ENCODE results near the gene CDK5R1. TPM values are rescaled to one million over a fixed set of nuclear protein-coding genes. Genes with fewer than 3 reads are reported as not detected.

CDK5R1 gene
- total RNA-seq, 1 experiment from 2014 or later: 3.9 TPM

DNA sequence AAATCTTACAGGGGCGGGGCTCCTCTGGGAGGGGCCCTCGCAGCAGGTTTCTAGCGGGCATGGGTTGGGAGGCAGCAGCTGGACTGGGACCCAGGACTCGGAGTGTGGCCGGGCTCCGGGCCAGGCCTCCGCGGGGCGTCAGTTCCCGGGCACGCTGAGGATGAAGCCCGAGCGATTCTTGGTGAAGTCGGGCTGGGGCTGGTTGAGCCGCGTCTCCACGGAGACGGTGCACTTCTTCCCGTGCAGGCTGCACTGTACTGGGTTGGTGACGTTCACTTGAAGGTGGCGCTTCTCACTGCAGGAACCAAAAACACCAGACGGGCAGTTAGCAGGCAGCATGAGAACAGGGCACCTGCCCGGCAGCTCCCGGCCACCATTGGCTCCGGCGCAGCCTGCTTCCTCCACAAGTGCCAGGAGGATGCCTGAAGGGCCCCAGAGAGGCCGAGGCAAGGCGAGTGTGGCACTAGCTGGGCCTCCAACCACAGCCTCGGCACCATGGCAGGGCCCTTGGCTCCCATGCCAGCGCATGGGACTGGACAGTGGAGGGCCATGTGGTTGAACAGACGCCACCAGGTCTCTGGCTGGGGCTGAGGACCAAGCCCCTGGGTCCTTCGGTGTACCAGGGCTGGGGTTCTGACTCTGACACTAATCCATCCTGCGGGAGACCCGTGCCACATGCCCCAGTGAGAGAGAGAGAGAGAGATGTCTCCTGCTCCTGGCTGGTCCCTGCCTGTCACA is 8.0 kb downstream of the CDK5R1 start:
- no peaks in the 10 kb centered on the region for H3K36me3 ChIP-seq (ENCODE audit: insufficient read depth, low read length, poor library complexity, severe bottlenecking)
- peak; percentile 75 for DNase-seq (ENCODE audit: low spot score)
- no peaks in the 10 kb centered on the region for H3K27me3 ChIP-seq (replicated peaks; ENCODE audit: insufficient read depth, low read depth, low read length, poor library complexity)
- no TSS peak for BruUV-seq (replicated peaks)
- CTCF ChIA-PET: no interaction called here
- H3K4me1 ChIP-seq (ENCODE audit: insufficient read depth, low read length, poor library complexity, severe bottlenecking): peaks cover 10% of the 10 kb centered on the region
- H3K9me3 ChIP-seq (ENCODE audit: low read depth, low read length, poor library complexity, severe bottlenecking): no peaks in the 10 kb centered on the region
- POLR2A ChIA-PET (ENCODE audit: low non-redundant PET): no interaction called here
- H3K4me3 ChIP-seq (ENCODE audit: low read depth, low read length, poor library complexity, severe bottlenecking): no peak overlapping the region
- TF ChIP-seq EZH2 (IDR thresholded peaks at IDR 0.05; ENCODE audit: borderline replicate concordance, low read depth, low read length, poor library complexity, severe bottlenecking): no peak
- intact Hi-C loops (cut with micrococcal nuclease; ENCODE audit: unreplicated experiment): no loop called here
- no peak overlapping the region for H3K27ac ChIP-seq (ENCODE audit: low read depth, low read length, poor library complexity, severe bottlenecking)

DNA sequence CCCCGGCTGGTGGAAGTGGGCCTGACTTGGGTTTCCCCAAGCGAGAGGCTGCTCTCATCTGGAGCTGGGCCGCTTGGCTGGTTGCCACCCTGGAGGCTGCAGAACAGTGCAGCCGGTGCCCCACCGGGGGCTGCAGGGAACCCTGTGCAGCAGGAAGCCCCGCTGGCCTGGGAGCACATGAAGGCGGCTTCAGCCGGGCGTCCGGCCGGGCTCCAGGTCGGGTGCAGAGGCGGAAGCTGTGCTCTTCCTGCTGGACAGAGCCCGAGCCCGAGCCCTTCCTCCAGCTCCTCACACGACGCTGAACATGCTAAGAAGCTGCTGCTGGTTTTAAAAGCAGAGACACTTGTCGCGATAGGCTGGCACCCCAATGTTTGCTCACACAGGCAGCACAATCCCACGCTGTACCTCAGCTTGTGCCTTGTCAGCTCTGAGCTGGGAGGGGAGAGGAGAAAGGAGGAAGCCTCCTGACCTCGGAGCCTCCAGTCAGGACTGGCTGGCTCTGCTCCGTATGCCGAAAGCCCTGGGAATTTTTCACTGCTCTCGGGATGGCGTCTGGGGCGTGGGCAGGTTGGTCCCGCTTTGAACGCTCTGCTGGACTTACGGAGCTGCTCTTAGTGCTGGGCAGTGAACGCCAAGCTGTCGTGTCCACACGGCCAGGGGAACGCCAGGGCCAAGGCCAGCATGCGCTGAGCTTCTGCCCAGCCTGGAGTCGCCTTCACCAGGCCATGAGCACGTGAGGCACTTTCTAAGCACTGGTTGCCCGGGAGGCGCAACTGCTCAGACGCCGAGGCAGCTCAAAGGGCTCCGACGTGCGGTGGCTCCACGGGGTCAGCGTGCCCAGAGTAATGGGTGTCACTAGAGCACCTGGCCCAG is 8.8 kb downstream of the CDK5R1 start:
- Histone ChIP-seq H3K27me3 (replicated peaks; ENCODE audit: insufficient read depth, low read depth, low read length, poor library complexity) (no peaks in the 10 kb centered on the region), H3K4me3 (ENCODE audit: low read depth, low read length, poor library complexity, severe bottlenecking) (no peak overlapping the region), H3K9me3 (ENCODE audit: low read depth, low read length, poor library complexity, severe bottlenecking) (no peaks in the 10 kb centered on the region), H3K27ac (ENCODE audit: low read depth, low read length, poor library complexity, severe bottlenecking) (no peak overlapping the region), H3K4me1 (ENCODE audit: insufficient read depth, low read length, poor library complexity, severe bottlenecking) (peaks cover 10% of the 10 kb centered on the region), H3K36me3 (ENCODE audit: insufficient read depth, low read length, poor library complexity, severe bottlenecking) (no peaks in the 10 kb centered on the region)
- DNase-seq (ENCODE audit: low spot score): no peak
- POLR2A ChIA-PET (ENCODE audit: low non-redundant PET): no interaction called here
- TF ChIP-seq, protein P1, sequence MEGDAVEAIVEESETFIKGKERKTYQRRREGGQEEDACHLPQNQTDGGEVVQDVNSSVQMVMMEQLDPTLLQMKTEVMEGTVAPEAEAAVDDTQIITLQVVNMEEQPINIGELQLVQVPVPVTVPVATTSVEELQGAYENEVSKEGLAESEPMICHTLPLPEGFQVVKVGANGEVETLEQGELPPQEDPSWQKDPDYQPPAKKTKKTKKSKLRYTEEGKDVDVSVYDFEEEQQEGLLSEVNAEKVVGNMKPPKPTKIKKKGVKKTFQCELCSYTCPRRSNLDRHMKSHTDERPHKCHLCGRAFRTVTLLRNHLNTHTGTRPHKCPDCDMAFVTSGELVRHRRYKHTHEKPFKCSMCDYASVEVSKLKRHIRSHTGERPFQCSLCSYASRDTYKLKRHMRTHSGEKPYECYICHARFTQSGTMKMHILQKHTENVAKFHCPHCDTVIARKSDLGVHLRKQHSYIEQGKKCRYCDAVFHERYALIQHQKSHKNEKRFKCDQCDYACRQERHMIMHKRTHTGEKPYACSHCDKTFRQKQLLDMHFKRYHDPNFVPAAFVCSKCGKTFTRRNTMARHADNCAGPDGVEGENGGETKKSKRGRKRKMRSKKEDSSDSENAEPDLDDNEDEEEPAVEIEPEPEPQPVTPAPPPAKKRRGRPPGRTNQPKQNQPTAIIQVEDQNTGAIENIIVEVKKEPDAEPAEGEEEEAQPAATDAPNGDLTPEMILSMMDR (conservative IDR thresholded peaks at IDR 0.05; ENCODE audit: low read depth, low read length): no peak
- no peak for TF ChIP-seq EZH2 (IDR thresholded peaks at IDR 0.05; ENCODE audit: borderline replicate concordance, low read depth, low read length, poor library complexity, severe bottlenecking)
- CTCF ChIA-PET: no interaction called here
- no TSS peak for BruUV-seq (replicated peaks)
- intact Hi-C loops (cut with micrococcal nuclease; ENCODE audit: unreplicated experiment): no loop called here

DNA sequence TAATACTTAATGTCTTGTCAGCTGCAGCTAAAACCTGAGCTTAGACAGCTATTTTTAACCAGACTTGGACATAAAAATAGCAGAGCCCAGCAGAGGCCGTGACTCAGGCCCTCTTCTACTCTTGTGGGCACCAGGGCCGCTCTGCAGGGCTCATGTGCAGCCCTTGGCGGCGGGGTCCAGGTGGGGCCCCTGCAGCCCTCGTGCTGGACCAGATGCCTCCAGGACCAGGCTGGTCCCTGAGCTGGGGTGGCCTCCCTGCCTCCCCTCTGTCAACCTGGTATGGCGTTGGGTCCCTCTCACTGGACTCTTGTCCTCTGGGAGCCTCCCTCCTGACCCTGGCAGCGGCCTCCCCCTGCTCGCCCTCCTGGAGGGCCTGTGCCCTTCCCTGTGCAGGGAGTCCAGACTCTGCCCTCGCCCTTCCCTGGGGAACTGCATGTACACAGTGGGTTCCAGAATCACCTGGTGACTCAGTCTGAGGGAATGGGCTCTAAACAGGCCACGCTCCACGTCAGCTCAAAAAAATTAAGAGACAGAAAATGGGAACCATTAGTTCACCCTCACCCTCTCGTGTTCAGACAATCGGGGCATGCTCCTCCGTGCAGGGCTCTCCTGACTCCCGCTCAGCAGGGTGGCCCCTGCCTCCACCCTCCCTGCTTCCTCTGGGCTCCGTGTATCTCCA is 9.7 kb downstream of the CDK5R1 start:
- Histone ChIP-seq H3K9me3 (ENCODE audit: low read depth, low read length, poor library complexity, severe bottlenecking) (no peaks in the 10 kb centered on the region), H3K36me3 (ENCODE audit: insufficient read depth, low read length, poor library complexity, severe bottlenecking) (no peaks in the 10 kb centered on the region), H3K27ac (ENCODE audit: low read depth, low read length, poor library complexity, severe bottlenecking) (no peak overlapping the region), H3K4me3 (ENCODE audit: low read depth, low read length, poor library complexity, severe bottlenecking) (no peak overlapping the region), H3K27me3 (replicated peaks; ENCODE audit: insufficient read depth, low read depth, low read length, poor library complexity) (no peaks in the 10 kb centered on the region), H3K4me1 (ENCODE audit: insufficient read depth, low read length, poor library complexity, severe bottlenecking) (peaks cover 10% of the 10 kb centered on the region)
- ChIA-PET CTCF (no interaction called here), POLR2A (ENCODE audit: low non-redundant PET) (no interaction called here)
- no TSS peak for BruUV-seq (replicated peaks)
- no peak for DNase-seq (ENCODE audit: low spot score)
- no peak for TF ChIP-seq EZH2 (IDR thresholded peaks at IDR 0.05; ENCODE audit: borderline replicate concordance, low read depth, low read length, poor library complexity, severe bottlenecking)
- TF ChIP-seq, protein P1 (conservative IDR thresholded peaks at IDR 0.05; ENCODE audit: low read depth, low read length): no peak
- intact Hi-C loops (cut with micrococcal nuclease; ENCODE audit: unreplicated experiment): no loop called here

All from A673 (cell line).